MM.1S (cell line): ENCODE results near the gene ZFP36L1.

ENCODE experiments used
- EZH2 ChIP-seq: fragments of 300-600 bp; sonication (generic); optimal IDR thresholded peaks from 2 replicates; pipeline ENCODE3; 2017; ENCODE audit warnings: low read depth, mild to moderate bottlenecking, antibody characterized with exemption, low read length, mixed read lengths
- EZH2phosphoT487 ChIP-seq: fragments of 300-600 bp; sonication (generic); IDR thresholded peaks from 2 replicates; pipeline ENCODE4 v1.6.1; 2018; ENCODE audit warnings: antibody characterized with exemption, low read length
- TF ChIP-seq, protein P1 (sequence below): fragments of 300-600 bp; sonication (generic); IDR thresholded peaks from 2 replicates; pipeline ENCODE4 v1.5.1; 2016; ENCODE audit warnings: antibody characterized with exemption, low read length, mixed read lengths

DNA sequence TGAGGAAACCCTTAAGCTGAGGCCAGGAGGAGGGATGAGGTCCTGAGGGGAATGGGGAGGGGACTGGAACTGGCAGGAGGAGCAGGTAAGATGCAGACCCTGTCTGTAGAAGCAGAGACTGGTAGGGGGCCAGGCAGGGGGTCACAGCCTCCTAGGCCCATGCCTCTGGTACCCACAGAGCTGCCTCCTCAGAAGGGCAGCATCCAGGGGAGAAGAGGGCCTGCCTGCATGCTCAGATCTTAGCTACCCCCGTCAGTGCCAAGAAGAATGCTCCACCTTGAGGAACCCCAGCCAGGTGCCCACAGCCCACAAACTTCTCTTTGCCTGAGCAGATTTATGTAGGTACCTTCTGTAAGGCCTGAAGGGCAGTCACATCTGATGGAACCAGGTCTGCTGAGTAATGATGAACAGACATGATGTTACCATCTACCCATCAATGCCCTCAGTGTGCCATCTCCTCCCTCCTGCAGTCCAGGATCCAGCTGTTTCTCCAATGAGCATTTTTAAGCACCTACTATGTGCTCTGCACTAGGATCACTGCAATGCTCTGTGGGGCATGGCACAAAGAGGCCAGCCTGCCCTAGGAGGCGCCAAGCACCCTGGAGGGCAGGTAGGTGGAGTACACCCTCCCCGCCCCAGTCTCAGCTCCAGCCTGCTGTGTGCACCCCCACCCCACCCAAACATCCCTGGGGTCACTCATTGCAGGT, 24.8 kb upstream of the ZFP36L1 start:
- TF ChIP-seq, protein P1, sequence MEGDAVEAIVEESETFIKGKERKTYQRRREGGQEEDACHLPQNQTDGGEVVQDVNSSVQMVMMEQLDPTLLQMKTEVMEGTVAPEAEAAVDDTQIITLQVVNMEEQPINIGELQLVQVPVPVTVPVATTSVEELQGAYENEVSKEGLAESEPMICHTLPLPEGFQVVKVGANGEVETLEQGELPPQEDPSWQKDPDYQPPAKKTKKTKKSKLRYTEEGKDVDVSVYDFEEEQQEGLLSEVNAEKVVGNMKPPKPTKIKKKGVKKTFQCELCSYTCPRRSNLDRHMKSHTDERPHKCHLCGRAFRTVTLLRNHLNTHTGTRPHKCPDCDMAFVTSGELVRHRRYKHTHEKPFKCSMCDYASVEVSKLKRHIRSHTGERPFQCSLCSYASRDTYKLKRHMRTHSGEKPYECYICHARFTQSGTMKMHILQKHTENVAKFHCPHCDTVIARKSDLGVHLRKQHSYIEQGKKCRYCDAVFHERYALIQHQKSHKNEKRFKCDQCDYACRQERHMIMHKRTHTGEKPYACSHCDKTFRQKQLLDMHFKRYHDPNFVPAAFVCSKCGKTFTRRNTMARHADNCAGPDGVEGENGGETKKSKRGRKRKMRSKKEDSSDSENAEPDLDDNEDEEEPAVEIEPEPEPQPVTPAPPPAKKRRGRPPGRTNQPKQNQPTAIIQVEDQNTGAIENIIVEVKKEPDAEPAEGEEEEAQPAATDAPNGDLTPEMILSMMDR: no peak
- TF ChIP-seq EZH2phosphoT487 (no peak), EZH2 (no peak)
